H9 (cell line): Measurements from ENCODE around the gene BBS1. TPM values are rescaled to one million over a fixed set of nuclear protein-coding genes. Genes with fewer than 3 reads are reported as not detected.

ENCODE experiments used
- DNase-seq: peaks from one replicate; pipeline ENCODE4 v3.0.0-alpha.2; 2017
- H2AFZ ChIP-seq: one replicate; pipeline ENCODE4 v1.6.1; 2013; ENCODE audit warnings: mild to moderate bottlenecking, low read length, control low read depth, moderate library complexity
- H2AK5ac ChIP-seq: 2 replicates; pipeline ENCODE4 v1.6.1; 2013; ENCODE audit warnings: low read length, control low read depth, mixed read lengths; ENCODE audit not compliant: insufficient read length
- H2BK120ac ChIP-seq: one replicate; pipeline ENCODE4 v1.6.1; 2013; ENCODE audit warnings: low read depth, mild to moderate bottlenecking, low read length, control low read depth, inconsistent platforms; ENCODE audit not compliant: poor library complexity, severe bottlenecking
- H2BK12ac ChIP-seq: 2 replicates; pipeline ENCODE4 v1.6.1; 2013; ENCODE audit warnings: low read length, control low read depth, mixed read lengths, low read depth; ENCODE audit not compliant: insufficient read length
- H2BK15ac ChIP-seq: 2 replicates; pipeline ENCODE4 v1.6.1; 2013; ENCODE audit warnings: low read depth, low read length, control low read depth
- H2BK20ac ChIP-seq: one replicate; pipeline ENCODE4 v1.6.1; 2013; ENCODE audit warnings: low read depth, mild to moderate bottlenecking, low read length, control low read depth, inconsistent platforms; ENCODE audit not compliant: poor library complexity, severe bottlenecking
- H2BK5ac ChIP-seq: 2 replicates; pipeline ENCODE4 v1.6.1; 2013; ENCODE audit warnings: low read length, control low read depth, mixed read lengths; ENCODE audit not compliant: insufficient read length
- H3K14ac ChIP-seq: 2 replicates; pipeline ENCODE4 v1.6.1; 2013; ENCODE audit warnings: low read length, control low read depth; ENCODE audit not compliant: insufficient read depth
- H3K18ac ChIP-seq: 2 replicates; pipeline ENCODE4 v1.6.1; 2013; ENCODE audit warnings: low read depth, mild to moderate bottlenecking, mixed read lengths, low read length, control low read depth; ENCODE audit not compliant: insufficient read length
- H3K23ac ChIP-seq: 2 replicates; pipeline ENCODE4 v1.6.1; 2013; ENCODE audit warnings: low read length, control low read depth, mixed read lengths, low read depth; ENCODE audit not compliant: insufficient read length
- H3K23me2 ChIP-seq: 2 replicates; pipeline ENCODE4 v1.6.1; 2013; ENCODE audit warnings: low read depth, mild to moderate bottlenecking, mixed read lengths, low read length, control low read depth; ENCODE audit not compliant: insufficient read length, poor library complexity, severe bottlenecking
- H3K27ac ChIP-seq: 2 replicates; pipeline ENCODE4 v1.5.1; 2013; ENCODE audit warnings: low read length, control low read depth, mixed read lengths, low read depth; ENCODE audit not compliant: insufficient read length
- H3K27me3 ChIP-seq: 2 replicates; pipeline ENCODE4 v1.6.1; 2013; ENCODE audit warnings: low read length, control low read depth, inconsistent platforms; ENCODE audit not compliant: insufficient read depth
- H3K4ac ChIP-seq: 2 replicates; pipeline ENCODE4 v1.6.1; 2013; ENCODE audit warnings: low read depth, mild to moderate bottlenecking, control low read depth, inconsistent platforms, low read length, moderate library complexity
- H3K4me1 ChIP-seq: 2 replicates; pipeline ENCODE4 v1.6.1; 2013; ENCODE audit warnings: low read length, control low read depth, inconsistent platforms; ENCODE audit not compliant: insufficient read depth
- H3K4me2 ChIP-seq: 2 replicates; pipeline ENCODE4 v1.6.1; 2013; ENCODE audit warnings: low read length, control low read depth, mixed read lengths; ENCODE audit not compliant: insufficient read length, insufficient read depth
- H3K56ac ChIP-seq: 2 replicates; pipeline ENCODE4 v1.6.1; 2013; ENCODE audit warnings: low read depth, mild to moderate bottlenecking, mixed read lengths, low read length, control low read depth; ENCODE audit not compliant: insufficient read length
- H3K79me1 ChIP-seq: 2 replicates; pipeline ENCODE4 v1.6.1; 2013; ENCODE audit warnings: low read depth, mild to moderate bottlenecking, moderate library complexity, low read length, control low read depth, inconsistent platforms; ENCODE audit not compliant: insufficient read depth, poor library complexity, severe bottlenecking
- H3K79me2 ChIP-seq: 2 replicates; pipeline ENCODE4 v1.6.1; 2013; ENCODE audit warnings: low read length, control low read depth, inconsistent platforms; ENCODE audit not compliant: insufficient read depth
- H3K9ac ChIP-seq: 2 replicates; pipeline ENCODE4 v1.6.1; 2013; ENCODE audit warnings: low read length, control low read depth, mixed read lengths; ENCODE audit not compliant: insufficient read length; ENCODE audit errors: extremely low read depth
- H3K9me3 ChIP-seq: one replicate; pipeline ENCODE4 v1.6.1; 2013; ENCODE audit warnings: low read depth, low read length, inconsistent platforms; ENCODE audit not compliant: control insufficient read depth
- H3T11ph ChIP-seq: one replicate; pipeline ENCODE4 v1.6.1; 2013; ENCODE audit warnings: mild to moderate bottlenecking, low read length, control low read depth, inconsistent platforms
- H4K20me1 ChIP-seq: one replicate; pipeline ENCODE4 v1.6.1; 2013; ENCODE audit not compliant: control insufficient read depth, insufficient read length, insufficient read depth
- H4K5ac ChIP-seq: 2 replicates; pipeline ENCODE4 v1.6.1; 2013; ENCODE audit warnings: low read depth, mild to moderate bottlenecking, mixed read lengths, low read length, control low read depth; ENCODE audit not compliant: insufficient read length
- H4K8ac ChIP-seq: replicated peaks from 2 replicates; pipeline ENCODE4 v1.6.1; 2013; ENCODE audit warnings: low read length, control low read depth, mixed read lengths, low read depth; ENCODE audit not compliant: insufficient read length
- H4K91ac ChIP-seq: 2 replicates; pipeline ENCODE4 v1.6.1; 2013; ENCODE audit warnings: low read depth, mild to moderate bottlenecking, moderate library complexity, mixed read lengths, low read length, control low read depth; ENCODE audit not compliant: insufficient read length
- H3K27ac Mint-ChIP-seq, 3 experiments: 2 replicates in 2 of 3; 3 replicates in 1 of 3; pipeline ENCODE4 v1.8.0; 2020 to 2021; ENCODE audit warnings: mixed read lengths in 3 of 3, mild to moderate bottlenecking in 1 of 3, moderate library complexity in 1 of 3
- H3K27me3 Mint-ChIP-seq: 2 replicates; pipeline ENCODE4 v1.8.0; 2021; ENCODE audit warnings: low read depth, mild to moderate bottlenecking, moderate library complexity, mixed read lengths
- H3K36me3 Mint-ChIP-seq, 3 experiments: 2 replicates in 2 of 3; 3 replicates in 1 of 3; pipeline ENCODE4 v1.8.0; 2020 to 2021; ENCODE audit warnings: low read depth in 3 of 3, mixed read lengths in 3 of 3; ENCODE audit not compliant: insufficient read depth in 1 of 3
- H3K4me1 Mint-ChIP-seq, 2 experiments: 2 replicates each; pipeline ENCODE4 v1.8.0; 2020; ENCODE audit warnings: mixed read lengths in 2 of 2
- H3K4me3 Mint-ChIP-seq, 2 experiments: 2 replicates in 1 of 2; 3 replicates in 1 of 2; pipeline ENCODE4 v1.8.0; 2020 to 2021; ENCODE audit warnings: mild to moderate bottlenecking in 2 of 2, mixed read lengths in 2 of 2, moderate library complexity in 1 of 2
- H3K9me3 Mint-ChIP-seq, 2 experiments: 2 replicates in 1 of 2; 3 replicates in 1 of 2; pipeline ENCODE4 v1.8.0; 2020; ENCODE audit warnings: mild to moderate bottlenecking in 2 of 2, mixed read lengths in 2 of 2, moderate library complexity in 1 of 2
- CTCF ChIP-seq: fragments of 200-600 bp; sonication (generic); conservative IDR thresholded peaks from 3 replicates; pipeline ENCODE4 v1.8.0; 2021; ENCODE audit warnings: antibody characterized with exemption, mild to moderate bottlenecking
- WGBS: extraction: QIAGEN DNeasy Blood & Tissue Kit; methylation state at CpG from one replicate; pipeline ENCODE4 v1.1.7; 2013; ENCODE audit warnings: missing lambda C conversion rate, low lambda C conversion rate, mixed read lengths; ENCODE audit not compliant: insufficient read length; ENCODE audit errors: extremely low coverage; 5-methylcytosine and 5-hydroxymethylcytosine counted together
- total RNA-seq: library from RNA; stranded (reverse); gene quantifications from 2 replicates; pipeline ENCODE4 v1.2.1, GENCODE V29; 2021

Gene BBS1
- total RNA-seq, 1 experiment from 2014 or later, result 27.2 TPM

GRCh38 chr11:66555416-66555815, 45.0 kb downstream of the BBS1 start:
- Histone ChIP-seq H2AK5ac (no peak overlapping the region), H2BK20ac (no peak overlapping the region), H4K91ac (no peak overlapping the region), H3T11ph (no peak overlapping the region), H3K9me3 (no peaks in the 10 kb centered on the region), H2BK15ac (no peak overlapping the region), H3K56ac (no peak overlapping the region), H2BK5ac (no peak overlapping the region), H3K79me1 (no peaks in the 10 kb centered on the region), H3K23me2 (peaks cover 2% of the 10 kb centered on the region), H3K4ac (no peak overlapping the region), H3K14ac (no peak overlapping the region), H3K27me3 (no peaks in the 10 kb centered on the region), H3K23ac (no peak overlapping the region), H3K18ac (no peak overlapping the region), H3K4me2 (no peak overlapping the region), H3K9ac (no peak overlapping the region), H3K79me2 (no peaks in the 10 kb centered on the region), H3K4me1 (no peaks in the 10 kb centered on the region), H4K8ac (no peak overlapping the region), H4K20me1 (no peaks in the 10 kb centered on the region), H3K27ac (no peak overlapping the region), H2BK120ac (no peak overlapping the region), H4K5ac (no peak overlapping the region), H2AFZ (no peak overlapping the region), H2BK12ac (no peak overlapping the region)
- WGBS, result no CpG with 5 or more reads among the region's 3 CpGs
- Mint-ChIP-seq H3K27me3 (no peaks in the 10 kb centered on the region), H3K4me3 (no peak overlapping the region), H3K27ac (peak overlapping the region in 1 of 3 experiments; percentile 39; a peak in 1 of 7 replicates), H3K4me1 (peaks cover 0 to 6% of the 10 kb centered on the region in 2 experiments; a peak in 1 of 4 replicates), H3K36me3 (peaks cover 16 to 70% (median 61%) of the 10 kb centered on the region in 3 experiments; a peak in 6 of 7 replicates), H3K9me3 (no peaks in the 10 kb centered on the region; a peak in 1 of 5 replicates)
- no peak for DNase-seq
- TF ChIP-seq CTCF, result no peak
